ENCODE results near the gene REEP5. TPM values are rescaled to one million over a fixed set of nuclear protein-coding genes. Genes with fewer than 3 reads are reported as not detected.

The REEP5 gene
- total and polyA plus RNA-seq, 9 of the 15 experiments (the other 6 are each of a cell fraction or from before 2014, with no cell fraction given), result 14.7 to 102 (median 36.0) TPM

GRCh38 chr5:112878760-112879159 is 43.3 kb downstream of the REEP5 start (continued):
- no peak for TF ChIP-seq PKNOX1 (IDR thresholded peaks at IDR 0.05)
- no peak for TF ChIP-seq OTX1 (CRISPR knock-in tag; IDR thresholded peaks at IDR 0.05)
- TF ChIP-seq ARNT (IDR thresholded peaks at IDR 0.05), result 0 out of 4 replicates have a peak, but pooled peaks of 1 of the 2 experiments have one; percentile 29
- TF ChIP-seq, protein P1, sequence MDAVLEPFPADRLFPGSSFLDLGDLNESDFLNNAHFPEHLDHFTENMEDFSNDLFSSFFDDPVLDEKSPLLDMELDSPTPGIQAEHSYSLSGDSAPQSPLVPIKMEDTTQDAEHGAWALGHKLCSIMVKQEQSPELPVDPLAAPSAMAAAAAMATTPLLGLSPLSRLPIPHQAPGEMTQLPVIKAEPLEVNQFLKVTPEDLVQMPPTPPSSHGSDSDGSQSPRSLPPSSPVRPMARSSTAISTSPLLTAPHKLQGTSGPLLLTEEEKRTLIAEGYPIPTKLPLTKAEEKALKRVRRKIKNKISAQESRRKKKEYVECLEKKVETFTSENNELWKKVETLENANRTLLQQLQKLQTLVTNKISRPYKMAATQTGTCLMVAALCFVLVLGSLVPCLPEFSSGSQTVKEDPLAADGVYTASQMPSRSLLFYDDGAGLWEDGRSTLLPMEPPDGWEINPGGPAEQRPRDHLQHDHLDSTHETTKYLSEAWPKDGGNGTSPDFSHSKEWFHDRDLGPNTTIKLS (IDR thresholded peaks at IDR 0.05; ENCODE audit: borderline replicate concordance, low read depth), result no peak
- TF ChIP-seq, protein P2, sequence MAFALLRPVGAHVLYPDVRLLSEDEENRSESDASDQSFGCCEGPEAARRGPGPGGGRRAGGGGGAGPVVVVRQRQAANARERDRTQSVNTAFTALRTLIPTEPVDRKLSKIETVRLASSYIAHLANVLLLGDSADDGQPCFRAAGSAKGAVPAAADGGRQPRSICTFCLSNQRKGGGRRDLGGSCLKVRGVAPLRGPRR (CRISPR knock-in tag; IDR thresholded peaks at IDR 0.05), result no peak
- TF ChIP-seq TEAD1 (CRISPR knock-in tag; IDR thresholded peaks at IDR 0.05), result peak in 1 of 2 experiments; percentile 44; a peak in 1 of 4 replicates
- TF ChIP-seq NFRKB (IDR thresholded peaks at IDR 0.05; ENCODE audit: low read depth), result no peak
- no peak for TF ChIP-seq MED1 (CRISPR knock-in tag; IDR thresholded peaks at IDR 0.05; ENCODE audit: borderline replicate concordance)
- peak; percentile 92 for TF ChIP-seq STAT5A (IDR thresholded peaks at IDR 0.05; ENCODE audit: borderline replicate concordance, low read length)
- peak in 1 of 2 experiments; percentile 53; a peak in 1 of 4 replicates for TF ChIP-seq TRIM24 (IDR thresholded peaks at IDR 0.05)
- TF ChIP-seq DPF2 (IDR thresholded peaks at IDR 0.05), result peak; percentile 88
- peak; percentile 46 for TF ChIP-seq HDAC3 (IDR thresholded peaks at IDR 0.05; ENCODE audit: borderline replicate concordance, partially characterized antibody)
